GM23338 (cell line): ENCODE data around the gene MAP3K6. TPM values are rescaled to one million over a fixed set of nuclear protein-coding genes. Genes with fewer than 3 reads are reported as not detected.

ENCODE experiments used
- ATAC-seq: fragments of 200-7000 bp; cut with Tn5 transposase; 3 replicates; pipeline ENCODE4 v1.9.1; 2020
- DNase-seq: peaks from one replicate; pipeline ENCODE4 v3.0.0-alpha.2; 2015; ENCODE audit warnings: low spot score
- H2AFZ ChIP-seq: fragments of 200-600 bp; sonication (generic); 2 replicates; pipeline ENCODE4 v1.8.0; 2016; ENCODE audit warnings: antibody characterized with exemption, mild to moderate bottlenecking, moderate library complexity
- H3F3A ChIP-seq: fragments of 200-600 bp; sonication (generic); replicated peaks from 2 replicates; pipeline ENCODE4 v1.8.0; 2017; ENCODE audit warnings: antibody characterized with exemption, mixed run types, low read depth
- H3K27ac ChIP-seq: fragments of 200-600 bp; sonication (generic); 2 replicates; pipeline ENCODE4 v1.6.1; 2016; ENCODE audit warnings: low read depth
- H3K27me3 ChIP-seq: fragments of 200-600 bp; sonication (generic); 2 replicates; pipeline ENCODE4 v1.8.0; 2016; ENCODE audit warnings: mild to moderate bottlenecking, mixed run types, moderate library complexity; ENCODE audit not compliant: insufficient read depth
- H3K36me3 ChIP-seq: fragments of 200-600 bp; sonication (generic); 2 replicates; pipeline ENCODE4 v1.8.0; 2016; ENCODE audit warnings: mild to moderate bottlenecking; ENCODE audit not compliant: insufficient read depth
- H3K4me1 ChIP-seq: fragments of 200-600 bp; sonication (generic); 2 replicates; pipeline ENCODE4 v1.8.0; 2016; ENCODE audit warnings: mild to moderate bottlenecking, moderate library complexity; ENCODE audit not compliant: insufficient read depth
- H3K4me2 ChIP-seq: fragments of 200-600 bp; sonication (generic); 2 replicates; pipeline ENCODE4 v1.7.1; 2017; ENCODE audit warnings: mixed run types
- H3K4me3 ChIP-seq: fragments of 200-600 bp; sonication (generic); 2 replicates; pipeline ENCODE4 v1.6.1; 2016; ENCODE audit warnings: mixed run types
- H3K79me2 ChIP-seq: fragments of 200-600 bp; sonication (generic); replicated peaks from 2 replicates; pipeline ENCODE4 v1.8.0; 2017; ENCODE audit warnings: mild to moderate bottlenecking; ENCODE audit not compliant: insufficient read depth
- H3K9me2 ChIP-seq: fragments of 200-600 bp; sonication (generic); 2 replicates; pipeline ENCODE4 v1.8.0; 2017; ENCODE audit not compliant: insufficient read depth
- H4K20me1 ChIP-seq: fragments of 200-600 bp; sonication (generic); replicated peaks from 2 replicates; pipeline ENCODE4 v1.8.0; 2017; ENCODE audit warnings: mild to moderate bottlenecking; ENCODE audit not compliant: insufficient read depth
- H3K27ac Mint-ChIP-seq: 2 replicates; pipeline ENCODE4 v1.8.0; 2020; ENCODE audit warnings: inconsistent platforms, mild to moderate bottlenecking, moderate library complexity, mixed read lengths
- H3K27me3 Mint-ChIP-seq: 3 replicates; pipeline ENCODE4 v1.8.0; 2022; ENCODE audit warnings: low read depth, mild to moderate bottlenecking, moderate library complexity, mixed read lengths, inconsistent platforms; ENCODE audit not compliant: insufficient read depth, poor library complexity
- H3K36me3 Mint-ChIP-seq: 3 replicates; pipeline ENCODE4 v1.8.0; 2021; ENCODE audit warnings: low read depth, mild to moderate bottlenecking, inconsistent platforms, moderate library complexity, mixed read lengths
- H3K4me1 Mint-ChIP-seq: 3 replicates; pipeline ENCODE4 v1.8.0; 2020; ENCODE audit warnings: mild to moderate bottlenecking, inconsistent platforms, mixed read lengths
- H3K4me3 Mint-ChIP-seq: 3 replicates; pipeline ENCODE4 v1.8.0; 2021; ENCODE audit warnings: moderate library complexity, mild to moderate bottlenecking, inconsistent platforms, mixed read lengths
- H3K9me3 Mint-ChIP-seq: 3 replicates; pipeline ENCODE4 v1.8.0; 2020; ENCODE audit warnings: moderate library complexity, mild to moderate bottlenecking, inconsistent platforms, mixed read lengths
- EZH2 ChIP-seq: fragments of 200-600 bp; sonication (generic); IDR thresholded peaks from one replicate; pipeline ENCODE4 v1.8.0; 2017; ENCODE audit warnings: antibody characterized with exemption, mild to moderate bottlenecking, low read depth; ENCODE audit not compliant: unreplicated experiment
- JUNB ChIP-seq: IDR thresholded peaks from one replicate; pipeline ENCODE4 v1.6.1; 2016; ENCODE audit warnings: antibody characterized with exemption; ENCODE audit not compliant: unreplicated experiment
- NANOG ChIP-seq: IDR thresholded peaks from 2 replicates; pipeline ENCODE4 v1.6.1; 2016; ENCODE audit warnings: antibody characterized with exemption, borderline replicate concordance
- POLR2AphosphoS5 ChIP-seq: IDR thresholded peaks from 2 replicates; pipeline ENCODE4 v1.6.1; 2016; ENCODE audit warnings: antibody characterized with exemption, low read depth
- STAT1 ChIP-seq: IDR thresholded peaks from one replicate; pipeline ENCODE4 v1.6.1; 2016; ENCODE audit warnings: antibody characterized with exemption; ENCODE audit not compliant: unreplicated experiment
- ZNF331 ChIP-seq: fragments of 250-450 bp; sonication (Bioruptor Pico); IDR thresholded peaks from 2 replicates; pipeline ENCODE4 v1.5.0; 2020; ENCODE audit warnings: low read depth, mild to moderate bottlenecking, moderate library complexity
- polyA plus RNA-seq: library from polyadenylated mRNA; unstranded; fragments of >200 nt; fragmentation: Nextera tagmentation; extraction: Ambion mirVana; gene quantifications from 2 replicates; pipeline ENCODE4 v1.2.1, GENCODE V29; 2016
- total RNA-seq: library from RNA; depleted of rRNA; stranded (reverse); fragments of >200 nt; shearing (Covaris generic); gene quantifications from 2 replicates; pipeline ENCODE4 v1.2.3, GENCODE V29; 2014
- TF ChIP-seq, protein P1 (sequence below): fragments of 250-450 bp; sonication (Bioruptor Pico); IDR thresholded peaks from 2 replicates; pipeline ENCODE4 v1.5.0; 2020; ENCODE audit warnings: mild to moderate bottlenecking, moderate library complexity
- TF ChIP-seq, protein P2 (sequence below): IDR thresholded peaks from 2 replicates; pipeline ENCODE4 v1.6.1; 2016; ENCODE audit warnings: antibody characterized with exemption
- TF ChIP-seq, protein P3 (sequence below), 2 experiments: fragments of 200-600 bp in 1 of 2; sonication (generic) in 1 of 2; conservative IDR thresholded peaks; 2 replicates each; pipeline versions ENCODE4 v1.5.1 to v1.6.1; 2016 to 2017; ENCODE audit warnings: antibody characterized with exemption in 2 of 2, low read depth in 2 of 2, mild to moderate bottlenecking in 2 of 2, moderate library complexity in 1 of 2

Gene MAP3K6
- total and polyA plus RNA-seq, 2 experiments from 2014 or later, result 8.2 to 10.6 TPM

DNA sequence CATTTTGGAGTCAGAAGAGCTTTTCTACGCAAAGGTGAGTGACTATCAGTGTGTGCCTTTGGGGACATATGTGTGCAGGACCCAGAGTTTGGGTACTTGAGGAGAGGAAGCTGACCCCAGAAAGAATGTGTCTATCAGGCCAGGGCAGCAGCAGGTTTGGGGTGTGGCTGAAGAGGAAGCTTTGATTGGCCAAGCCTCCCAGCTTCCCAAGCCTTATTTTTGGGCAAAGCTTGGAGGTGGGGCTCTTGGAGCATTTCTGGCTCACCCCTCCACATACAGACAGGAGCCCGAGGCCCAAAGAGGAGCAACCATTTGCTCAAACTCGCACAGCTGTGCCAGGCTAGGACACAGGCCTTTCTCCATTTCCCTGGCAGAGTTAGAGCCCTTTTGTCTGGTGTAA lies 30.3 kb upstream of the MAP3K6 start (continued):
- TF ChIP-seq, protein P1, sequence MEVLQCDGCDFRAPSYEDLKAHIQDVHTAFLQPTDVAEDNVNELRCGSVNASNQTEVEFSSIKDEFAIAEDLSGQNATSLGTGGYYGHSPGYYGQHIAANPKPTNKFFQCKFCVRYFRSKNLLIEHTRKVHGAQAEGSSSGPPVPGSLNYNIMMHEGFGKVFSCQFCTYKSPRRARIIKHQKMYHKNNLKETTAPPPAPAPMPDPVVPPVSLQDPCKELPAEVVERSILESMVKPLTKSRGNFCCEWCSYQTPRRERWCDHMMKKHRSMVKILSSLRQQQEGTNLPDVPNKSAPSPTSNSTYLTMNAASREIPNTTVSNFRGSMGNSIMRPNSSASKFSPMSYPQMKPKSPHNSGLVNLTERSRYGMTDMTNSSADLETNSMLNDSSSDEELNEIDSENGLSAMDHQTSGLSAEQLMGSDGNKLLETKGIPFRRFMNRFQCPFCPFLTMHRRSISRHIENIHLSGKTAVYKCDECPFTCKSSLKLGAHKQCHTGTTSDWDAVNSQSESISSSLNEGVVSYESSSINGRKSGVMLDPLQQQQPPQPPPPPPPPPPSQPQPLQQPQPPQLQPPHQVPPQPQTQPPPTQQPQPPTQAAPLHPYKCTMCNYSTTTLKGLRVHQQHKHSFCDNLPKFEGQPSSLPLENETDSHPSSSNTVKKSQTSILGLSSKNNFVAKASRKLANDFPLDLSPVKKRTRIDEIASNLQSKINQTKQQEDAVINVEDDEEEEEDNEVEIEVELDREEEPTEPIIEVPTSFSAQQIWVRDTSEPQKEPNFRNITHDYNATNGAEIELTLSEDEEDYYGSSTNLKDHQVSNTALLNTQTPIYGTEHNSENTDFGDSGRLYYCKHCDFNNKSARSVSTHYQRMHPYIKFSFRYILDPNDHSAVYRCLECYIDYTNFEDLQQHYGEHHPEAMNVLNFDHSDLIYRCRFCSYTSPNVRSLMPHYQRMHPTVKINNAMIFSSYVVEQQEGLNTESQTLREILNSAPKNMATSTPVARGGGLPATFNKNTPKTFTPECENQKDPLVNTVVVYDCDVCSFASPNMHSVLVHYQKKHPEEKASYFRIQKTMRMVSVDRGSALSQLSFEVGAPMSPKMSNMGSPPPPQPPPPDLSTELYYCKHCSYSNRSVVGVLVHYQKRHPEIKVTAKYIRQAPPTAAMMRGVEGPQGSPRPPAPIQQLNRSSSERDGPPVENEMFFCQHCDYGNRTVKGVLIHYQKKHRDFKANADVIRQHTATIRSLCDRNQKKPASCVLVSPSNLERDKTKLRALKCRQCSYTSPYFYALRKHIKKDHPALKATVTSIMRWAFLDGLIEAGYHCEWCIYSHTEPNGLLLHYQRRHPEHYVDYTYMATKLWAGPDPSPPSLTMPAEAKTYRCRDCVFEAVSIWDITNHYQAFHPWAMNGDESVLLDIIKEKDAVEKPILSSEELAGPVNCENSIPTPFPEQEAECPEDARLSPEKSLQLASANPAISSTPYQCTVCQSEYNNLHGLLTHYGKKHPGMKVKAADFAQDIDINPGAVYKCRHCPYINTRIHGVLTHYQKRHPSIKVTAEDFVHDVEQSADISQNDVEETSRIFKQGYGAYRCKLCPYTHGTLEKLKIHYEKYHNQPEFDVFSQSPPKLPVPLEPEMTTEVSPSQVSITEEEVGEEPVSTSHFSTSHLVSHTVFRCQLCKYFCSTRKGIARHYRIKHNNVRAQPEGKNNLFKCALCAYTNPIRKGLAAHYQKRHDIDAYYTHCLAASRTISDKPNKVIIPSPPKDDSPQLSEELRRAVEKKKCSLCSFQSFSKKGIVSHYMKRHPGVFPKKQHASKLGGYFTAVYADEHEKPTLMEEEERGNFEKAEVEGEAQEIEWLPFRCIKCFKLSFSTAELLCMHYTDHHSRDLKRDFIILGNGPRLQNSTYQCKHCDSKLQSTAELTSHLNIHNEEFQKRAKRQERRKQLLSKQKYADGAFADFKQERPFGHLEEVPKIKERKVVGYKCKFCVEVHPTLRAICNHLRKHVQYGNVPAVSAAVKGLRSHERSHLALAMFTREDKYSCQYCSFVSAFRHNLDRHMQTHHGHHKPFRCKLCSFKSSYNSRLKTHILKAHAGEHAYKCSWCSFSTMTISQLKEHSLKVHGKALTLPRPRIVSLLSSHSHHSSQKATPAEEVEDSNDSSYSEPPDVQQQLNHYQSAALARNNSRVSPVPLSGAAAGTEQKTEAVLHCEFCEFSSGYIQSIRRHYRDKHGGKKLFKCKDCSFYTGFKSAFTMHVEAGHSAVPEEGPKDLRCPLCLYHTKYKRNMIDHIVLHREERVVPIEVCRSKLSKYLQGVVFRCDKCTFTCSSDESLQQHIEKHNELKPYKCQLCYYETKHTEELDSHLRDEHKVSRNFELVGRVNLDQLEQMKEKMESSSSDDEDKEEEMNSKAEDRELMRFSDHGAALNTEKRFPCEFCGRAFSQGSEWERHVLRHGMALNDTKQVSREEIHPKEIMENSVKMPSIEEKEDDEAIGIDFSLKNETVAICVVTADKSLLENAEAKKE (CRISPR knock-in tag), result no peak
- TF ChIP-seq JUNB, result no peak
- TF ChIP-seq, protein P2, sequence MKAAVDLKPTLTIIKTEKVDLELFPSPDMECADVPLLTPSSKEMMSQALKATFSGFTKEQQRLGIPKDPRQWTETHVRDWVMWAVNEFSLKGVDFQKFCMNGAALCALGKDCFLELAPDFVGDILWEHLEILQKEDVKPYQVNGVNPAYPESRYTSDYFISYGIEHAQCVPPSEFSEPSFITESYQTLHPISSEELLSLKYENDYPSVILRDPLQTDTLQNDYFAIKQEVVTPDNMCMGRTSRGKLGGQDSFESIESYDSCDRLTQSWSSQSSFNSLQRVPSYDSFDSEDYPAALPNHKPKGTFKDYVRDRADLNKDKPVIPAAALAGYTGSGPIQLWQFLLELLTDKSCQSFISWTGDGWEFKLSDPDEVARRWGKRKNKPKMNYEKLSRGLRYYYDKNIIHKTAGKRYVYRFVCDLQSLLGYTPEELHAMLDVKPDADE, result no peak
- no peak for TF ChIP-seq EZH2
- TF ChIP-seq STAT1, result no peak
- no peak for TF ChIP-seq NANOG
- no peak for TF ChIP-seq ZNF331

DNA sequence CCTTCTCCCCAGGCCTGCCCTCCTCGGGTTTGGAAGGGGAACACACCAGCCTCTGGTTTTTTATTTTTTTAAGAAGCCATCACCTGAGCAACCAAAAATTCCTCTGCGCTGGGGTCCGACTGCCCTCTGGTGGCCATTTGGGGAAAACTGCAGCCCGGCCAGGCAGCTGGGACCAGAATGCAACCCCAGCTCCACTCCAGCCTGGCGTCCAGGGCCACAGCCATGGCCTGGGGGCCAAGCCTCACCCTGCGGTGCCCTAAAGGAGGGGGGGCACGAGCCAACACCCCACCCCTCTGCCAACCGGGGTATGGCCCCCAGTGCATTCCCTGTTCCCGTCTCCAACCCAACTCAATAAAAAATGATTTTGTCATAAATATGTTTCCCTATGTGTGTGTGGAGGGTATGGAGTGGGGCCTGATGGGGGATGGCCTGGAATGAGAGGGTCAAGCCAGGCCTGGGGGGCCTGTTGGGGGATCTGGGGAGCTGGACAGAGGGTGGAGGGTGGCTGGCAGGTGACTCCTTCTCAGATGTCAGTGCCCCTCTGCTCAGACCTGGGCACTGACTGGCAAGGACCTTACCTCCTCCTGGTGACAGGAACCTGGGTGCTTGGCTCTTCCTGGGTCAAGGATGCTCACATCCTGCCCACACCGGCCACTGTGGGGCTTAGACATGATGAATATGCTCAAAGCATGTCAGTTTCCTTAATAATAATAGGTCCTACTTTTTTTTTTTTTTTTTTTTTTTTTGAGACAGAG lies 28.9 kb upstream of the MAP3K6 start:
- no peak overlapping the region for H3K4me2 ChIP-seq
- H4K20me1 ChIP-seq, result no peaks in the 10 kb centered on the region
- no peak overlapping the region for H3K27ac Mint-ChIP-seq
- peaks cover 28% of the 10 kb centered on the region for H3K4me1 ChIP-seq
- H3K9me2 ChIP-seq, result no peaks in the 10 kb centered on the region
- no peaks in the 10 kb centered on the region for H3K36me3 ChIP-seq
- DNase-seq (peak; percentile 91), ATAC-seq (peak; percentile 25)
- no peak overlapping the region for H2AFZ ChIP-seq
- H3K9me3 Mint-ChIP-seq, result no peaks in the 10 kb centered on the region
- H3K27me3 Mint-ChIP-seq, result peaks cover 36% of the 10 kb centered on the region
- no peak overlapping the region for H3K27ac ChIP-seq
- H3K4me1 Mint-ChIP-seq, result peaks cover 53% of the 10 kb centered on the region
- no peak overlapping the region for H3K4me3 Mint-ChIP-seq
- H3K27me3 ChIP-seq, result no peaks in the 10 kb centered on the region
- no peak overlapping the region for H3K4me3 ChIP-seq
- H3K79me2 ChIP-seq, result no peaks in the 10 kb centered on the region
- peaks cover 5% of the 10 kb centered on the region; the same call in 1 of the 3 replicates for H3K36me3 Mint-ChIP-seq
- TF ChIP-seq POLR2AphosphoS5, result no peak
- TF ChIP-seq, protein P3, sequence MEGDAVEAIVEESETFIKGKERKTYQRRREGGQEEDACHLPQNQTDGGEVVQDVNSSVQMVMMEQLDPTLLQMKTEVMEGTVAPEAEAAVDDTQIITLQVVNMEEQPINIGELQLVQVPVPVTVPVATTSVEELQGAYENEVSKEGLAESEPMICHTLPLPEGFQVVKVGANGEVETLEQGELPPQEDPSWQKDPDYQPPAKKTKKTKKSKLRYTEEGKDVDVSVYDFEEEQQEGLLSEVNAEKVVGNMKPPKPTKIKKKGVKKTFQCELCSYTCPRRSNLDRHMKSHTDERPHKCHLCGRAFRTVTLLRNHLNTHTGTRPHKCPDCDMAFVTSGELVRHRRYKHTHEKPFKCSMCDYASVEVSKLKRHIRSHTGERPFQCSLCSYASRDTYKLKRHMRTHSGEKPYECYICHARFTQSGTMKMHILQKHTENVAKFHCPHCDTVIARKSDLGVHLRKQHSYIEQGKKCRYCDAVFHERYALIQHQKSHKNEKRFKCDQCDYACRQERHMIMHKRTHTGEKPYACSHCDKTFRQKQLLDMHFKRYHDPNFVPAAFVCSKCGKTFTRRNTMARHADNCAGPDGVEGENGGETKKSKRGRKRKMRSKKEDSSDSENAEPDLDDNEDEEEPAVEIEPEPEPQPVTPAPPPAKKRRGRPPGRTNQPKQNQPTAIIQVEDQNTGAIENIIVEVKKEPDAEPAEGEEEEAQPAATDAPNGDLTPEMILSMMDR (conservative IDR thresholded peaks at IDR 0.05; ENCODE audit: low read depth in 2 of 2), result peak; percentile 89 to 94
- peaks cover 7% of the 10 kb centered on the region; the same call in 1 of the 2 replicates for H3F3A ChIP-seq
